Suprapubic skin (tissue), 3 donors: ENCODE data around the gene SLC6A18.

Experiments used
- EP300 ChIP-seq: sonication (generic); formaldehyde crosslinking; IDR thresholded peaks from one replicate; pipeline ENCODE4 v1.6.1; 2017; ENCODE audit warnings: antibody characterized with exemption
- POLR2A ChIP-seq, 2 donors: fragments of 450-650 bp; IDR thresholded peaks; one replicate each; pipeline ENCODE4 v1.6.1; 2017; ENCODE audit warnings: antibody characterized with exemption in 2 of 2, mild to moderate bottlenecking in 2 of 2, moderate library complexity in 2 of 2
- TF ChIP-seq, protein P1 (sequence below), 2 donors: fragments of 200-600 bp in 1 of 2; fragments of 450-650 bp in 1 of 2; sonication (generic) in 1 of 2; IDR thresholded peaks; one replicate each; pipeline ENCODE4 v1.5.1; 2016 to 2019; ENCODE audit warnings: antibody characterized with exemption in 2 of 2, mild to moderate bottlenecking in 1 of 2, moderate library complexity in 1 of 2

DNA sequence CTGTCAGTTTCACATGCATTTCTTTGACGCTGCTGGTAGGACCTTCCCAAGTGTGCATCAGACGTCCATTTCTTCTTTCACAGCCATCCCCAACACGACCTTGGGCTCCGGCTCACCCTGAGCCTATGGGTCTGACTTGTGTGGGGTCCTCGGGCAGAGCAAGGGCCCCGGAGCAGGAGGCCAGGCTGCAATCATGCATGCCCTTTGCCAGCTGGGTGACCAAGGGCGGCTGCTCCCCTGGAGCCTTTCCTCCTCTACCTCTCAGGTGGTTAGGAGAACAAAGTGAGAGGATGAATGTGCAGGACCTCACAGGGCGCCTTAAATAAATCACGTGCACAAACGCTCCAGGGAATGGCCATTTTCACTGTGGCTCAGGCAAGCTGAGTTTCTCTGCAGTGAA is 36.5 kb downstream of the SLC6A18 start:
- TF ChIP-seq, protein P1, sequence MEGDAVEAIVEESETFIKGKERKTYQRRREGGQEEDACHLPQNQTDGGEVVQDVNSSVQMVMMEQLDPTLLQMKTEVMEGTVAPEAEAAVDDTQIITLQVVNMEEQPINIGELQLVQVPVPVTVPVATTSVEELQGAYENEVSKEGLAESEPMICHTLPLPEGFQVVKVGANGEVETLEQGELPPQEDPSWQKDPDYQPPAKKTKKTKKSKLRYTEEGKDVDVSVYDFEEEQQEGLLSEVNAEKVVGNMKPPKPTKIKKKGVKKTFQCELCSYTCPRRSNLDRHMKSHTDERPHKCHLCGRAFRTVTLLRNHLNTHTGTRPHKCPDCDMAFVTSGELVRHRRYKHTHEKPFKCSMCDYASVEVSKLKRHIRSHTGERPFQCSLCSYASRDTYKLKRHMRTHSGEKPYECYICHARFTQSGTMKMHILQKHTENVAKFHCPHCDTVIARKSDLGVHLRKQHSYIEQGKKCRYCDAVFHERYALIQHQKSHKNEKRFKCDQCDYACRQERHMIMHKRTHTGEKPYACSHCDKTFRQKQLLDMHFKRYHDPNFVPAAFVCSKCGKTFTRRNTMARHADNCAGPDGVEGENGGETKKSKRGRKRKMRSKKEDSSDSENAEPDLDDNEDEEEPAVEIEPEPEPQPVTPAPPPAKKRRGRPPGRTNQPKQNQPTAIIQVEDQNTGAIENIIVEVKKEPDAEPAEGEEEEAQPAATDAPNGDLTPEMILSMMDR (IDR thresholded peaks at IDR 0.05), result no peak
- TF ChIP-seq POLR2A (IDR thresholded peaks at IDR 0.05), result no peak
- TF ChIP-seq EP300, result no peak
